CMK (cell line): ENCODE measurements around the gene LMNTD1.
"Not testable (repeated sequence)": the region's sequence is repeated elsewhere in the genome, so short reads cannot be mapped to it uniquely, and the experiment has no call there.

Source experiments
- DNase-seq: peaks from one replicate; pipeline ENCODE4 v3.0.0-alpha.2; 2010; ENCODE audit warnings: low read depth

LMNTD1 gene

GRCh38 chr12:25553098-25553497, at the start of gene LMNTD1:
Gene LMNTD1 (minus strand): TSS chr12:25553283. CDS start chr12:25552959, 324 bp downstream.
- no peak for DNase-seq

GRCh38 chr12:25598956-25599355, 45.9 kb upstream of the LMNTD1 start:
- no peak for DNase-seq

GRCh38 chr12:25595496-25595895, 42.4 kb upstream of the LMNTD1 start:
- DNase-seq, result not testable (repeated sequence)

GRCh38 chr12:25594376-25594775, 41.3 kb upstream of the LMNTD1 start:
- no peak for DNase-seq

GRCh38 chr12:25592725-25593495, 39.8 kb upstream of the LMNTD1 start:
- DNase-seq, result no peak

- no peak for DNase-seq
Measured at GRCh38 chr12:25591144-25591543, 38.1 kb upstream of the LMNTD1 start.

GRCh38 chr12:25590011-25590721, 37.1 kb upstream of the LMNTD1 start:
- no peak for DNase-seq

- no peak for DNase-seq
Measured at GRCh38 chr12:25587346-25587745, 34.3 kb upstream of the LMNTD1 start.

- DNase-seq, result no peak
Measured at GRCh38 chr12:25585662-25586061, 32.6 kb upstream of the LMNTD1 start.

GRCh38 chr12:25585021-25585523, 32.0 kb upstream of the LMNTD1 start:
- no peak for DNase-seq

- no peak for DNase-seq
Measured at GRCh38 chr12:25584596-25584995, 31.5 kb upstream of the LMNTD1 start.

GRCh38 chr12:25583545-25583944, 30.5 kb upstream of the LMNTD1 start:
- DNase-seq, result no peak

GRCh38 chr12:25581067-25581466, 28.0 kb upstream of the LMNTD1 start:
- no peak for DNase-seq

- DNase-seq, result no peak
Measured at GRCh38 chr12:25578411-25579143, 25.5 kb upstream of the LMNTD1 start.

GRCh38 chr12:25574761-25575160, 21.7 kb upstream of the LMNTD1 start:
- DNase-seq, result no peak

GRCh38 chr12:25573346-25573745, 20.3 kb upstream of the LMNTD1 start:
- no peak for DNase-seq

GRCh38 chr12:25570418-25570817, 17.3 kb upstream of the LMNTD1 start:
- DNase-seq, result no peak

- DNase-seq, result no peak
Measured at GRCh38 chr12:25566202-25566949, 13.3 kb upstream of the LMNTD1 start.

- no peak for DNase-seq
Measured at GRCh38 chr12:25558586-25558985, 5.5 kb upstream of the LMNTD1 start.

GRCh38 chr12:25557830-25558436, 4.8 kb upstream of the LMNTD1 start:
- DNase-seq, result no peak

GRCh38 chr12:25556153-25556552, 3.1 kb upstream of the LMNTD1 start:
- DNase-seq, result no peak
